Panc1 (cell line): ENCODE results near the gene FBXO17. TPM values are rescaled to one million over a fixed set of nuclear protein-coding genes. Genes with fewer than 3 reads are reported as not detected.
"Not testable (repeated sequence)": the region's sequence is repeated elsewhere in the genome, so short reads cannot be mapped to it uniquely, and the experiment has no call there.

ENCODE experiments used
- ATAC-seq: fragments of 200-7000 bp; cut with Tn5 transposase; 2 replicates; pipeline ENCODE4 v1.9.1; 2020; ENCODE audit warnings: mild to moderate bottlenecking, moderate library complexity
- BruUV-seq: library from RNA; stranded (reverse); fragments of 400-500 nt; replicated peaks from 2 replicates; lab custom pipeline; 2021; lab: Mats Ljungman, UMichigan
- CTCF ChIA-PET: fragments of 300-600 bp; sonication (Branson Sonifier 250); formaldehyde crosslinking; loops from one replicate; lab custom pipeline; 2022; ENCODE audit warnings: antibody characterized with exemption; lab: Charles Lee
- POLR2A ChIA-PET: fragments of 300-600 bp; sonication (Branson Sonifier 250); formaldehyde crosslinking; loops from one replicate; lab custom pipeline; 2022; ENCODE audit warnings: antibody characterized with exemption; lab: Charles Lee
- DNase-seq: peaks from one replicate; pipeline ENCODE4 v3.0.0-alpha.2; 2010; ENCODE audit warnings: low read depth, low spot score
- H3K27ac ChIP-seq: 2 replicates; pipeline ENCODE4 v1.5.1; 2011; ENCODE audit warnings: mild to moderate bottlenecking, low read length, inconsistent platforms
- H3K27me3 ChIP-seq: fragments of 200-500 bp; sonication (Bioruptor generic); 2 replicates; pipeline ENCODE4 v1.6.0; 2014; ENCODE audit warnings: low read length, inconsistent platforms; ENCODE audit not compliant: control insufficient read depth, insufficient read depth
- H3K36me3 ChIP-seq: fragments of 200-500 bp; sonication (Bioruptor generic); 2 replicates; pipeline ENCODE4 v1.5.1; 2014; ENCODE audit warnings: inconsistent platforms, mild to moderate bottlenecking, low read length, moderate library complexity; ENCODE audit not compliant: control insufficient read depth, insufficient read depth
- H3K4me1 ChIP-seq: 2 replicates; pipeline ENCODE4 v1.5.1; 2011; ENCODE audit warnings: inconsistent platforms, mild to moderate bottlenecking, low read length, moderate library complexity; ENCODE audit not compliant: control insufficient read depth, insufficient read depth
- H3K4me3 ChIP-seq, 2 experiments: 2 replicates each; pipeline ENCODE4 v1.5.1; 2011 to 2012; ENCODE audit warnings: low read depth in 2 of 2, low read length in 2 of 2, mild to moderate bottlenecking in 2 of 2, inconsistent platforms in 1 of 2, moderate library complexity in 1 of 2
- H3K9me3 ChIP-seq: fragments of 200-500 bp; sonication (Bioruptor generic); 2 replicates; pipeline ENCODE4 v1.5.1; 2014; ENCODE audit warnings: low read depth, mild to moderate bottlenecking, inconsistent platforms, low read length, moderate library complexity; ENCODE audit not compliant: control insufficient read depth, insufficient read depth
- POLR2AphosphoS5 ChIP-seq: IDR thresholded peaks from 2 replicates; pipeline ENCODE4 v1.6.1; 2012; ENCODE audit warnings: mild to moderate bottlenecking, low read depth, low read length, moderate library complexity
- SIN3A ChIP-seq: IDR thresholded peaks from 2 replicates; pipeline ENCODE4 v1.6.1; 2012; ENCODE audit warnings: low read depth, mild to moderate bottlenecking, low read length, moderate library complexity, borderline replicate concordance; ENCODE audit not compliant: insufficient read depth
- TCF7L2 ChIP-seq: IDR thresholded peaks from 2 replicates; pipeline ENCODE4 v1.6.1; 2011; ENCODE audit warnings: mild to moderate bottlenecking, low read depth, low read length, inconsistent platforms
- in situ Hi-C: cut with HindIII; loops from 2 replicates; pipeline ENCODE4 v1.10.0; 2016; ENCODE audit warnings: low sequenced_read_pairs, low pct_unique_long_range_greater_than_20kb
- intact Hi-C: fragments of 100-400 bp; cut with micrococcal nuclease; formaldehyde crosslinking; loops from one replicate; pipeline ENCODE4 v1.10.0; 2022; ENCODE audit not compliant: unreplicated experiment
- total RNA-seq: library from RNA; stranded (reverse); gene quantifications from one replicate; pipeline ENCODE4 v1.2.1, GENCODE V29; 2021; ENCODE audit not compliant: unreplicated experiment
- TF ChIP-seq, protein P1 (sequence below), 2 experiments: IDR thresholded peaks; 2 replicates each; pipeline ENCODE4 v1.6.1; 2011 to 2012; ENCODE audit warnings: low read depth in 2 of 2, control low read depth in 1 of 2, low read length in 1 of 2, mild to moderate bottlenecking in 1 of 2, moderate library complexity in 1 of 2; ENCODE audit not compliant: insufficient read depth in 1 of 2
- TF ChIP-seq, protein P2 (sequence below): fragments of 450-650 bp; IDR thresholded peaks from 2 replicates; pipeline ENCODE4 v1.5.1; 2017; ENCODE audit warnings: mild to moderate bottlenecking

Gene FBXO17
- total RNA-seq, 1 experiment from 2014 or later = 411 TPM

DNA sequence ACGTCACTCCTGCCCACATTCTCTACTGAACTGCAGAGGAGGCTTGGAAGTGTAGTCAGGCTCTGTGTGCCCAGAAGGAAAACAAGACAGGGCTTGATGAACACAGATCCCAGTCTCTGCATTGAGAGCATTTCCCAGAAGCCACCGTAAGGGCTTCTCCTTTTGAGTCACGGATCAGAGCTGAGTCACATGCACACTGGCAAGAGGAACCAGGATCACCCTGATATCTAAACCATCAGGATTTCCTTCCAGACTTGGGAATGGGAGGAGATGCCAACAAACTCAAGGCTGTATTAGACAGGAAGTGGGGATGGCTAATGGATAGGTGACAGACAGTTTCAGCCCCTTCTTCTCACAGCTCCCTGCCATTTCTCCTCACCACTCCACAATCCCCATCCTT is 17.7 kb upstream of the FBXO17 start:
- Histone ChIP-seq H3K36me3 (no peaks in the 10 kb centered on the region), H3K27me3 (no peaks in the 10 kb centered on the region), H3K4me3 (no peak overlapping the region), H3K4me1 (peaks cover 14% of the 10 kb centered on the region), H3K9me3 (no peaks in the 10 kb centered on the region), H3K27ac (no peak overlapping the region)
- POLR2A ChIA-PET = interaction anchor here (0.7 kb wide), 2 partner anchors 29 to 303 kb away, joined by 3 to 4 read pairs; partner anchors contain the start of gene IFNL1
- CTCF ChIA-PET = interaction anchor here (0.9 to 1.7 kb wide), 2 partner anchors 17 to 31 kb away, joined by 4 to 6 read pairs; partner anchors contain the start of gene FBXO17
- intact Hi-C loops (no loop called here), in situ Hi-C loops (loop anchor here (25.0 kb wide), 1 partner anchor 944 kb away; the partner anchor contains the start of gene FCGBP)
- TF ChIP-seq TCF7L2 (no peak), POLR2AphosphoS5 (no peak), SIN3A (no peak)
- TF ChIP-seq, protein P1, sequence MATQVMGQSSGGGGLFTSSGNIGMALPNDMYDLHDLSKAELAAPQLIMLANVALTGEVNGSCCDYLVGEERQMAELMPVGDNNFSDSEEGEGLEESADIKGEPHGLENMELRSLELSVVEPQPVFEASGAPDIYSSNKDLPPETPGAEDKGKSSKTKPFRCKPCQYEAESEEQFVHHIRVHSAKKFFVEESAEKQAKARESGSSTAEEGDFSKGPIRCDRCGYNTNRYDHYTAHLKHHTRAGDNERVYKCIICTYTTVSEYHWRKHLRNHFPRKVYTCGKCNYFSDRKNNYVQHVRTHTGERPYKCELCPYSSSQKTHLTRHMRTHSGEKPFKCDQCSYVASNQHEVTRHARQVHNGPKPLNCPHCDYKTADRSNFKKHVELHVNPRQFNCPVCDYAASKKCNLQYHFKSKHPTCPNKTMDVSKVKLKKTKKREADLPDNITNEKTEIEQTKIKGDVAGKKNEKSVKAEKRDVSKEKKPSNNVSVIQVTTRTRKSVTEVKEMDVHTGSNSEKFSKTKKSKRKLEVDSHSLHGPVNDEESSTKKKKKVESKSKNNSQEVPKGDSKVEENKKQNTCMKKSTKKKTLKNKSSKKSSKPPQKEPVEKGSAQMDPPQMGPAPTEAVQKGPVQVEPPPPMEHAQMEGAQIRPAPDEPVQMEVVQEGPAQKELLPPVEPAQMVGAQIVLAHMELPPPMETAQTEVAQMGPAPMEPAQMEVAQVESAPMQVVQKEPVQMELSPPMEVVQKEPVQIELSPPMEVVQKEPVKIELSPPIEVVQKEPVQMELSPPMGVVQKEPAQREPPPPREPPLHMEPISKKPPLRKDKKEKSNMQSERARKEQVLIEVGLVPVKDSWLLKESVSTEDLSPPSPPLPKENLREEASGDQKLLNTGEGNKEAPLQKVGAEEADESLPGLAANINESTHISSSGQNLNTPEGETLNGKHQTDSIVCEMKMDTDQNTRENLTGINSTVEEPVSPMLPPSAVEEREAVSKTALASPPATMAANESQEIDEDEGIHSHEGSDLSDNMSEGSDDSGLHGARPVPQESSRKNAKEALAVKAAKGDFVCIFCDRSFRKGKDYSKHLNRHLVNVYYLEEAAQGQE (IDR thresholded peaks at IDR 0.05; ENCODE audit: insufficient read depth in 1 of 2, low read depth in 2 of 2, low read length in 1 of 2) = no peak
- TF ChIP-seq, protein P2, sequence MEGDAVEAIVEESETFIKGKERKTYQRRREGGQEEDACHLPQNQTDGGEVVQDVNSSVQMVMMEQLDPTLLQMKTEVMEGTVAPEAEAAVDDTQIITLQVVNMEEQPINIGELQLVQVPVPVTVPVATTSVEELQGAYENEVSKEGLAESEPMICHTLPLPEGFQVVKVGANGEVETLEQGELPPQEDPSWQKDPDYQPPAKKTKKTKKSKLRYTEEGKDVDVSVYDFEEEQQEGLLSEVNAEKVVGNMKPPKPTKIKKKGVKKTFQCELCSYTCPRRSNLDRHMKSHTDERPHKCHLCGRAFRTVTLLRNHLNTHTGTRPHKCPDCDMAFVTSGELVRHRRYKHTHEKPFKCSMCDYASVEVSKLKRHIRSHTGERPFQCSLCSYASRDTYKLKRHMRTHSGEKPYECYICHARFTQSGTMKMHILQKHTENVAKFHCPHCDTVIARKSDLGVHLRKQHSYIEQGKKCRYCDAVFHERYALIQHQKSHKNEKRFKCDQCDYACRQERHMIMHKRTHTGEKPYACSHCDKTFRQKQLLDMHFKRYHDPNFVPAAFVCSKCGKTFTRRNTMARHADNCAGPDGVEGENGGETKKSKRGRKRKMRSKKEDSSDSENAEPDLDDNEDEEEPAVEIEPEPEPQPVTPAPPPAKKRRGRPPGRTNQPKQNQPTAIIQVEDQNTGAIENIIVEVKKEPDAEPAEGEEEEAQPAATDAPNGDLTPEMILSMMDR = no peak
- DNase-seq (no peak), ATAC-seq (peak; percentile 12)
- BruUV-seq = no TSS peak

DNA sequence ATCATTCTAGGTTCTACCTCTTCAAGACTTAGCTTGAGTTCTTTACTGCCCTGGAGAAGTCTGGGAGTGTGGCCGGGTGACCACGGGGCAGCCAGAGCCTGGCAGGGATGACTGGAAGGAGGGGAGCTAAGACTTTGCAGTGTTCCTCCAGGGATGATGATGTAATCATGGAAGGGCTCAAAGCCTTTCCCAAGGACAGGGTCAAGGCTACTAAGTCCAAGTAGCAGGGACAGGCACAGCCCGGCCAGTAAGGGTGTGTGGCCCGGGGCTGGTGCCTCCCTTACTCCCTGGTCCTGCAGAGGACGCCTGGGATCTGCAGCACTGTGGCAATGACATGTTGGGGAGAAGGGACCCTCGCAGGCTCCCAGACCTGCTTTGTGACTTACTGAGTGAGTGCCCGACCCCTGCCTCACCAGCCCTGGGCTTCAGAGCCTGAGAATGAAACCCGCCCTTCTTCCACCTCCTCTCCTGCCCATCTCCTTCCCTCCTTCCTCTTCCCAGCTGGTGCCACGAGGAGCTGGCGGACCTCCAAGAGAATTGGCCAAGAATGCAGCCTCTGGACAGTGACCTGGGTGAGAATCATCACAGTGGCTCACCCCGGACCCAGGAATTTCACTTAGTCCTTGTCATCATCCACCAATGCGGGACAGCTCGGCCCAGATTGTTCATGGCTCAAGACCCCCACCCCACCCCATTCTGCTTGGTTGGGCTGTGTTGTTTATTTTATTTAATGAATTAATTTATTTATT is 15.6 kb upstream of the FBXO17 start:
- TF ChIP-seq POLR2AphosphoS5 (no peak), TCF7L2 (no peak), SIN3A (no peak)
- TF ChIP-seq, protein P1 (IDR thresholded peaks at IDR 0.05; ENCODE audit: insufficient read depth in 1 of 2, low read depth in 2 of 2, low read length in 1 of 2) = no peak
- TF ChIP-seq, protein P2 = no peak
- H3K27ac ChIP-seq = no peak overlapping the region
- ATAC-seq (peak; percentile 22), DNase-seq (no peak)
- BruUV-seq = no TSS peak
- intact Hi-C loops = no loop called here
- POLR2A ChIA-PET = interaction anchor here (0.6 kb wide), 1 partner anchor 1152 kb away, joined by 14 read pairs; no protein-coding TSS in a partner anchor
- H3K9me3 ChIP-seq = no peaks in the 10 kb centered on the region
- H3K4me1 ChIP-seq = peaks cover 14% of the 10 kb centered on the region
- CTCF ChIA-PET = interaction anchor here (0.5 to 4.8 kb wide), 5 partner anchors 16 to 1203 kb away, joined by 3 to 36 read pairs (median 5); partner anchors contain the start of gene FBXO17
- no peaks in the 10 kb centered on the region for H3K36me3 ChIP-seq
- in situ Hi-C loops = loop anchor here (25.0 kb wide), 1 partner anchor 946 kb away; the partner anchor contains the start of gene FCGBP
- H3K4me3 ChIP-seq = no peak overlapping the region
- H3K27me3 ChIP-seq = no peaks in the 10 kb centered on the region

DNA sequence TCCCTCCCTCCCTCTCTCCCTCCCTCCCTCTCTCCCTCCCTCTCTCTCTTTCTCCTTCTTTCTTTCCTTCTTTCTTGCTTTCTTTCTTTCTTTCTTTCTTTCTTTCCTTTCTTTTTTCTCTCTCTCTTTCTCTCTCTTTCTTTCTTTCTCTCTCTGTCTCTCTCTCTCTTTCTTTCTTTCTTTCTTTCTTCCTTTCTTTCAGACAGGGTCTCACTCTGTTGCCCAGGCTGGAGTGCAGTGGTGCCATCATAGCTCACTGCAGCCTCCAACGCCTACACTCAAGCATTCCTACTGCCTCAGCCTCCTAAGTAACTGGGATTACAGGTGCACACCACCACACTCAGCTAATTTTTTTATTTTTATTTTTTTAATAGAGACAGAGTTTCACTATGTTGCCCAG is 14.1 kb upstream of the FBXO17 start:
- BruUV-seq, H3K9me3 ChIP-seq: not testable (repeated sequence)
- in situ Hi-C loops = loop anchor here (25.0 kb wide), 1 partner anchor 948 kb away; the partner anchor contains the start of gene FCGBP

More for the DNA sequence above, 14.1 kb upstream of the FBXO17 start:
- H3K27ac ChIP-seq, H3K36me3 ChIP-seq, DNase-seq, ATAC-seq, intact Hi-C loops, POLR2A ChIA-PET, H3K4me3 ChIP-seq, H3K27me3 ChIP-seq: not testable (repeated sequence)
- CTCF ChIA-PET = interaction anchor here (0.6 to 4.8 kb wide), 6 partner anchors 8 to 1228 kb away, joined by 3 to 36 read pairs (median 7); partner anchors contain the start of gene FBXO17
- peaks cover 14% of the 10 kb centered on the region for H3K4me1 ChIP-seq
